Osteocyte (in vitro differentiated cells): ENCODE data around the gene GNAQ. TPM values are rescaled to one million over a fixed set of nuclear protein-coding genes. Genes with fewer than 3 reads are reported as not detected.

Source experiments
- DNase-seq: peaks from one replicate; pipeline ENCODE4 v3.0.0; 2021; ENCODE audit warnings: mixed read lengths; ENCODE audit not compliant: unreplicated experiment; ENCODE audit errors: extremely low spot score
- H3K27ac Mint-ChIP-seq: one replicate; pipeline ENCODE4 v1.8.0; 2021; ENCODE audit warnings: mild to moderate bottlenecking, mixed read lengths; ENCODE audit not compliant: unreplicated experiment
- H3K27me3 Mint-ChIP-seq: one replicate; pipeline ENCODE4 v1.8.0; 2021; ENCODE audit warnings: mixed read lengths; ENCODE audit not compliant: unreplicated experiment
- H3K36me3 Mint-ChIP-seq: one replicate; pipeline ENCODE4 v1.8.0; 2021; ENCODE audit warnings: mixed read lengths; ENCODE audit not compliant: unreplicated experiment
- H3K4me1 Mint-ChIP-seq: one replicate; pipeline ENCODE4 v1.8.0; 2021; ENCODE audit warnings: mixed read lengths; ENCODE audit not compliant: unreplicated experiment
- H3K4me3 Mint-ChIP-seq: one replicate; pipeline ENCODE4 v1.8.0; 2021; ENCODE audit warnings: mild to moderate bottlenecking, moderate library complexity, mixed read lengths; ENCODE audit not compliant: unreplicated experiment
- H3K9me3 Mint-ChIP-seq: one replicate; pipeline ENCODE4 v1.8.0; 2021; ENCODE audit warnings: mixed read lengths; ENCODE audit not compliant: unreplicated experiment
- total RNA-seq: library from RNA; stranded (reverse); gene quantifications from 2 replicates; pipeline ENCODE4 v1.2.1, GENCODE V29; 2021
- TF ChIP-seq, protein P1 (sequence below): fragments of 200-600 bp; sonication (generic); IDR thresholded peaks from 2 replicates; pipeline ENCODE4 v1.5.0; 2021; ENCODE audit warnings: antibody characterized with exemption, mild to moderate bottlenecking, moderate library complexity

The GNAQ gene
- total RNA-seq, 1 donor from 2014 or later, result 65.9 TPM

DNA sequence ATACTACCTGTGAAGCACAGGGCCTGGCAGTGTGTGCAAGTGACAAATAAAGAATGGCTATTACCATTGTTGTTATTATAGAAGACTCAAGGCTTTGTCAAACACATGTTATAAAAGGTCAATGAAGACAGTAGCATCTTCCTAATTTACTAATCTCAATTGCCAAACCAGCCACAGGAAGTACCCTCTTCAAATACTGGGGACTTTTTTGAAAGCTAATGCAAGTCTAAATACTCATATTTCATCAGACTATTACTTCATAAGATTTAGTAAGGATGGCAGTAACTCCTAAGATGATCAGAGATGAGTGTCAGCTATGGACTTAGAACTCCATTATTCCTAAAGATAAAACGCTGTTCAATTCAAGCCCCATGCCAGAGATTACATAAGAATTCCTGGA, 43.0 kb downstream of the GNAQ start:
- no peak overlapping the region for H3K27ac Mint-ChIP-seq
- H3K4me1 Mint-ChIP-seq, result peaks cover 11% of the 10 kb centered on the region
- no peaks in the 10 kb centered on the region for H3K27me3 Mint-ChIP-seq
- TF ChIP-seq, protein P1, sequence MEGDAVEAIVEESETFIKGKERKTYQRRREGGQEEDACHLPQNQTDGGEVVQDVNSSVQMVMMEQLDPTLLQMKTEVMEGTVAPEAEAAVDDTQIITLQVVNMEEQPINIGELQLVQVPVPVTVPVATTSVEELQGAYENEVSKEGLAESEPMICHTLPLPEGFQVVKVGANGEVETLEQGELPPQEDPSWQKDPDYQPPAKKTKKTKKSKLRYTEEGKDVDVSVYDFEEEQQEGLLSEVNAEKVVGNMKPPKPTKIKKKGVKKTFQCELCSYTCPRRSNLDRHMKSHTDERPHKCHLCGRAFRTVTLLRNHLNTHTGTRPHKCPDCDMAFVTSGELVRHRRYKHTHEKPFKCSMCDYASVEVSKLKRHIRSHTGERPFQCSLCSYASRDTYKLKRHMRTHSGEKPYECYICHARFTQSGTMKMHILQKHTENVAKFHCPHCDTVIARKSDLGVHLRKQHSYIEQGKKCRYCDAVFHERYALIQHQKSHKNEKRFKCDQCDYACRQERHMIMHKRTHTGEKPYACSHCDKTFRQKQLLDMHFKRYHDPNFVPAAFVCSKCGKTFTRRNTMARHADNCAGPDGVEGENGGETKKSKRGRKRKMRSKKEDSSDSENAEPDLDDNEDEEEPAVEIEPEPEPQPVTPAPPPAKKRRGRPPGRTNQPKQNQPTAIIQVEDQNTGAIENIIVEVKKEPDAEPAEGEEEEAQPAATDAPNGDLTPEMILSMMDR, result no peak
- H3K9me3 Mint-ChIP-seq, result peaks cover 4% of the 10 kb centered on the region
- H3K4me3 Mint-ChIP-seq, result no peak overlapping the region
- DNase-seq, result no peak
- H3K36me3 Mint-ChIP-seq, result peaks cover 8% of the 10 kb centered on the region

DNA sequence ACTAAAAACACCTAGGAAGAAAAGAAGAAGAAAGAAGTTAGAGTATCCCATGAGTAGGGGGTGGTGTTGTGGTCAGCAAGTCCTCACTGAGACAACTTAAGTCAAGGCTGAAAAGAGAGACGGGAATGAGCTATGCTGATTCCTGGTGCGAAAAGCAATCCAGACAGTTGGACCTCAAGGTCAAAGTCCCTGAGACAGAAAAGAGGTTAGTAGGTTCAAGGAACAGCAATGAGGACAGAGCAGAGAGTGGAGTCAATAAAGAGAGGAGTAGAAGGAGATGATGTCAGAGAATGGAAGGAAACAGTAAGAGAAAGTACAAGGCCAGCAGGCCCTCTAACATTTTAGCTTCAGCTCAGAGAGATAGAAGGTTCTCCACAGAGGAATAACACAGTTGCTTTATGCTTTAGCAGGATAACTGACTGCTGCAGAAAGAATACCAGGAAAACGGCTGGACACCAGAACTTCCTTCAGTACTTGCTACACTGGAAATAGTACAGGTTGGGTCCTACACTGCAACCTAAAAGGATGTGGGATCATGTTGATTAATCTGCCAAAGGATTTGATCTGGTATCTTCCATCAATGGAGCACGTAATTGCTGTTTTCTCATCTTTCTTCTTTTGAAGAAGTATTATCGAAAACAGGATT, 43.6 kb downstream of the GNAQ start:
- H3K27me3 Mint-ChIP-seq, result no peaks in the 10 kb centered on the region
- H3K36me3 Mint-ChIP-seq, result peaks cover 8% of the 10 kb centered on the region
- no peak for DNase-seq
- no peak overlapping the region for H3K27ac Mint-ChIP-seq
- peaks cover 11% of the 10 kb centered on the region for H3K4me1 Mint-ChIP-seq
- H3K9me3 Mint-ChIP-seq, result peaks cover 4% of the 10 kb centered on the region
- TF ChIP-seq, protein P1, result no peak
- no peak overlapping the region for H3K4me3 Mint-ChIP-seq

DNA sequence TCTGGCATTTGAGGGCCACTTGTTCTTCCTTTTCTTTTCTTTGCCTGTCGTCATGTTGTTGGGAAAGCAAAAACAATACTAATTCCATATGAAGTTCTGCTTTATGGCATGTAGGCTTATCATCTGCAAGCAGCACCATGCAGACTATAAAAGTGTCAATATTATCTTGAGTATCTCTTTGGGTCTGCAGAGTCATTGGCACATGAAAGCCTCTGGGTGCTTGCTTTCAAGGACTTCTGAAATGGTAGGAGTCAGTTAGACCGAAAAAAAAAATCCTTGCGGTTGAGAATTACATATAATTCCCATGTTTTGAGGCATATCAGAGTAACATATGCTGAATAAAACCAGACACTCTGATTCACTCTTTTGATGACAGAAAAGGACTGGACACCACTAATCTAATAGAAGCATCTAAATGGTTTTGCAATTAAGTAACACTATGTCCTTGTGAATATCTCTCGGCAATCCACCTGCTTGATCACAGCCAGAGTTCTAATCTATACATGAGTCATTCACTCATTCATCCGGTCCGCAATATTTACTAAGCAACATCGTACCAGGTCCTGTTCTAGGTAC, 44.4 kb downstream of the GNAQ start:
- TF ChIP-seq, protein P1, result no peak
- no peak for DNase-seq
- H3K4me1 Mint-ChIP-seq, result peaks cover 15% of the 10 kb centered on the region
- H3K4me3 Mint-ChIP-seq, result no peak overlapping the region
- H3K36me3 Mint-ChIP-seq, result peaks cover 8% of the 10 kb centered on the region
- H3K27ac Mint-ChIP-seq, result no peak overlapping the region
- H3K9me3 Mint-ChIP-seq, result peaks cover 4% of the 10 kb centered on the region
- no peaks in the 10 kb centered on the region for H3K27me3 Mint-ChIP-seq

DNA sequence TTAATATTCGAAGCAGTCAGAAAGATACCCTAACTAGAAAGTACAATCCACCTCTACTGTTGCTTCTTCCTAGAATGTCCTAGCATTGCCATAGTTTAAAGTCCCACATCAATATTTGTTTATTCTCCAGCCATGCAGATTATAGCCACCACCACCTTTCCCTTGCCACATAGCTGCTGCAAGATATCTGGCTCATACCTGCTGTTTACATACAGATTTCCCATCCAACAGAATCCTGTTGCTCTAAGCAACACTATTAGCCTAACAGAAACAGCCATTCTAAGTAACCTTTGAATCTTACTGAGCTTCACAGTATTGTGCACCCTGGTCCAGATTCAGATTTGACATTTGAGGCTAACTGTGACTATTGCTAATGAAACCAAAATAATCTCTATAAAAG, 45.6 kb downstream of the GNAQ start:
- H3K27ac Mint-ChIP-seq, result no peak overlapping the region
- no peak overlapping the region for H3K4me3 Mint-ChIP-seq
- no peaks in the 10 kb centered on the region for H3K36me3 Mint-ChIP-seq

DNA sequence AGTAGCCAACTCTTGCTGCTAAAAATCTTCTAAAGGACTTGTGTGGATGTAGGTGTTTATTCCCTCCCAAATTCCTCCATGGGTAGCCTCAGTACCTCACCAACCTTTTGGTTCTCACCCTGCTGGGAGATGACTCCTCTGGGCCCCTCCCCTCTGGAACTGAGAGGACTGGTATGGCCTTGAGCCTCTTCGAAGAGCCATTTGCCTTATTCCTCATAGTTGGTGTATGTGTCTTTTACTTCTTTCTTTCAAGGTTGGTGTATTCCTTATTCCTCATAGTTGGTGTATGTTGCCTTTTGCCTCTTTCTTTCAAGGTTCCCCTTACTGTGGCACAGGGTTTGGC, 48.3 kb downstream of the GNAQ start:
- Mint-ChIP-seq H3K4me3 (no peak overlapping the region), H3K27ac (no peak overlapping the region), H3K36me3 (no peaks in the 10 kb centered on the region), H3K27me3 (no peaks in the 10 kb centered on the region), H3K4me1 (peaks cover 35% of the 10 kb centered on the region), H3K9me3 (no peaks in the 10 kb centered on the region)
- TF ChIP-seq, protein P1, result no peak
- DNase-seq, result no peak

More for the DNA sequence above, 45.6 kb downstream of the GNAQ start:
- H3K9me3 Mint-ChIP-seq, result no peaks in the 10 kb centered on the region
- TF ChIP-seq, protein P1, result no peak
- DNase-seq, result no peak
- H3K4me1 Mint-ChIP-seq, result peaks cover 27% of the 10 kb centered on the region
- no peaks in the 10 kb centered on the region for H3K27me3 Mint-ChIP-seq
